Activated naive CD4-positive, alpha-beta T cell treated with anti-CD3 and anti-CD28 coated beads, Interleukin-2, amount 10 ng/mL, durations not matched to agents 7 days and 5 days (primary cell): ENCODE results near the gene BMP3.
A peak's percentile ranks its signal among the peaks of the same experiment; 100 is the strongest.

ENCODE experiments used
- CTCF ChIA-PET: fragments of 350-600 bp; sonication (Branson Sonifier 250); formaldehyde crosslinking; loops from one replicate; lab custom pipeline; 2021; ENCODE audit warnings: antibody characterized with exemption; lab: Charles Lee
- DNase-seq: peaks from one replicate; pipeline ENCODE4 v3.0.0-alpha.2; 2020
- H3K27ac Mint-ChIP-seq: one replicate; pipeline ENCODE4 v1.8.0; 2021; ENCODE audit warnings: mild to moderate bottlenecking, moderate library complexity, mixed read lengths
- H3K27me3 Mint-ChIP-seq: one replicate; pipeline ENCODE4 v1.8.0; 2021; ENCODE audit warnings: mild to moderate bottlenecking, mixed read lengths
- H3K36me3 Mint-ChIP-seq: one replicate; pipeline ENCODE4 v1.8.0; 2021; ENCODE audit warnings: mixed read lengths
- H3K4me1 Mint-ChIP-seq: one replicate; pipeline ENCODE4 v1.8.0; 2021; ENCODE audit warnings: mixed read lengths
- H3K4me3 Mint-ChIP-seq: one replicate; pipeline ENCODE4 v1.8.0; 2021; ENCODE audit warnings: mild to moderate bottlenecking, moderate library complexity, mixed read lengths
- H3K9me3 Mint-ChIP-seq: one replicate; pipeline ENCODE4 v1.8.0; 2021; ENCODE audit warnings: mixed read lengths

BMP3 gene

GRCh38 chr4:81031796-81032551, 1.5 kb downstream of the BMP3 start:
- no peaks in the 10 kb centered on the region for H3K36me3 Mint-ChIP-seq
- peaks cover 48% of the 10 kb centered on the region for H3K27me3 Mint-ChIP-seq

DNA sequence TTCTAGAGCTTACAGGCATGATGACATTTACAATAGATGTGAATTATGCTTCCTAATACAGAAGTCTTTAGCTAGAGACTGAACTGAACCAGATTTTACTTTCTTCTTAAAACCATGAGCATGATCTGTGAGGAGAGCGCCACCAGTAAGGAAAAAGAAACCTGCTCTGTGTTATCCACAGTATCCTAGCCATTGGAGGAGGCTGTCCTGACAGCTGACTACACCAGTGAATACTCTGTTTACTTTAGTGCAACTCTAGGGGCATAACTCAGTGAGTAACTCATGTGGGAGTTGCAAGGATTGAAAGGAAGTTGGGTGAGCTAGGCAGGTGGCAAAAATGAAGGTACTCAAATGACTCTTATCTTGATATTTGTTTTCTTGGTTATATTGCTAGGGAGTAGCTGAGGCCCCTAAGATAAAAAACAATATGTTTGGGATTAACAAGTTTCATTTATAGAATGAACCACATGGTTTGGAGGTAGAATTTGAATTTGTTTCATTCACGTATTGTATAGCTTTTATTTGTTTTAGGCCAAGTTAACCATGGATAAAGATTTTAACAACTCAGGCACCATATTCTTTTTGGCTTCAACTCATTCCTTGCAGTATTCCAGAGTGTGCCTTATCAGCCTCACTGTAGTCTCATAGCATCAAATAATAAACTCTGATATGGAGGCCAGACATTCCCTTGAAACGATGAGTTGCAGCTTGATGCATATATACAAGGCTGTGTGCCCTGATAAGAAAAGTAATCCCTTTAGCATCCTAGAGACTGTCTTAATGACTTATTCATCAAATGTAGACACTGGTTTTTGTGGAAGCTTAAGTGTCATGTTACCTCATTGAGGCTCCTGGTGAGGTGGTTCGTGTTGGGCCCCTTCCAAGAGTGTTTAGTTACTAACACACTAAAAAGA, 2.5 kb downstream of the BMP3 start:
- H3K27ac Mint-ChIP-seq: no peak overlapping the region
- CTCF ChIA-PET: interaction anchor here (0.7 to 1.3 kb wide), 3 partner anchors 17 to 667 kb away, joined by 3 to 4 read pairs (median 3); no protein-coding TSS in a partner anchor
- H3K36me3 Mint-ChIP-seq: no peaks in the 10 kb centered on the region
- no peak for DNase-seq
- peaks cover 11% of the 10 kb centered on the region for H3K4me1 Mint-ChIP-seq
- H3K4me3 Mint-ChIP-seq: no peak overlapping the region
- H3K9me3 Mint-ChIP-seq: no peaks in the 10 kb centered on the region
- H3K27me3 Mint-ChIP-seq: peaks cover 48% of the 10 kb centered on the region

More at GRCh38 chr4:81031796-81032551, 1.5 kb downstream of the BMP3 start:
- no peak overlapping the region for H3K4me3 Mint-ChIP-seq
- no peak for DNase-seq
- peaks cover 11% of the 10 kb centered on the region for H3K4me1 Mint-ChIP-seq
- H3K9me3 Mint-ChIP-seq: no peaks in the 10 kb centered on the region
- no peak overlapping the region for H3K27ac Mint-ChIP-seq
- CTCF ChIA-PET: interaction anchor here (1.4 kb wide), 1 partner anchor 8 kb away, joined by 11 read pairs; no protein-coding TSS in a partner anchor

GRCh38 chr4:81038636-81039350, 8.3 kb downstream of the BMP3 start:
- CTCF ChIA-PET: interaction anchor here (1.5 to 3.0 kb wide), 4 partner anchors 8 to 676 kb away, joined by 5 to 11 read pairs (median 8); no protein-coding TSS in a partner anchor
- no peaks in the 10 kb centered on the region for H3K9me3 Mint-ChIP-seq
- H3K27me3 Mint-ChIP-seq: peaks cover 17% of the 10 kb centered on the region
- H3K4me3 Mint-ChIP-seq: no peak overlapping the region
- no peak for DNase-seq
- no peaks in the 10 kb centered on the region for H3K36me3 Mint-ChIP-seq
- no peak overlapping the region for H3K27ac Mint-ChIP-seq
- no peaks in the 10 kb centered on the region for H3K4me1 Mint-ChIP-seq

GRCh38 chr4:81039351-81039972, 9.0 kb downstream of the BMP3 start:
- H3K27me3 Mint-ChIP-seq: peaks cover 17% of the 10 kb centered on the region
- no peaks in the 10 kb centered on the region for H3K4me1 Mint-ChIP-seq
- H3K4me3 Mint-ChIP-seq: no peak overlapping the region
- CTCF ChIA-PET: interaction anchor here (0.8 to 3.0 kb wide), 11 partner anchors 8 to 819 kb away, joined by 3 to 11 read pairs (median 5); partner anchors contain the start of gene CFAP299
- no peaks in the 10 kb centered on the region for H3K9me3 Mint-ChIP-seq
- no peaks in the 10 kb centered on the region for H3K36me3 Mint-ChIP-seq
- H3K27ac Mint-ChIP-seq: no peak overlapping the region
- no peak for DNase-seq

GRCh38 chr4:81040012-81040659, 9.6 kb downstream of the BMP3 start:
- Mint-ChIP-seq H3K27me3 (peaks cover 17% of the 10 kb centered on the region), H3K9me3 (no peaks in the 10 kb centered on the region), H3K27ac (no peak overlapping the region), H3K4me3 (no peak overlapping the region), H3K4me1 (no peaks in the 10 kb centered on the region), H3K36me3 (no peaks in the 10 kb centered on the region)
- CTCF ChIA-PET: interaction anchor here (0.8 to 3.0 kb wide), 11 partner anchors 9 to 820 kb away, joined by 3 to 11 read pairs (median 5); partner anchors contain the start of gene CFAP299
- DNase-seq: no peak

DNA sequence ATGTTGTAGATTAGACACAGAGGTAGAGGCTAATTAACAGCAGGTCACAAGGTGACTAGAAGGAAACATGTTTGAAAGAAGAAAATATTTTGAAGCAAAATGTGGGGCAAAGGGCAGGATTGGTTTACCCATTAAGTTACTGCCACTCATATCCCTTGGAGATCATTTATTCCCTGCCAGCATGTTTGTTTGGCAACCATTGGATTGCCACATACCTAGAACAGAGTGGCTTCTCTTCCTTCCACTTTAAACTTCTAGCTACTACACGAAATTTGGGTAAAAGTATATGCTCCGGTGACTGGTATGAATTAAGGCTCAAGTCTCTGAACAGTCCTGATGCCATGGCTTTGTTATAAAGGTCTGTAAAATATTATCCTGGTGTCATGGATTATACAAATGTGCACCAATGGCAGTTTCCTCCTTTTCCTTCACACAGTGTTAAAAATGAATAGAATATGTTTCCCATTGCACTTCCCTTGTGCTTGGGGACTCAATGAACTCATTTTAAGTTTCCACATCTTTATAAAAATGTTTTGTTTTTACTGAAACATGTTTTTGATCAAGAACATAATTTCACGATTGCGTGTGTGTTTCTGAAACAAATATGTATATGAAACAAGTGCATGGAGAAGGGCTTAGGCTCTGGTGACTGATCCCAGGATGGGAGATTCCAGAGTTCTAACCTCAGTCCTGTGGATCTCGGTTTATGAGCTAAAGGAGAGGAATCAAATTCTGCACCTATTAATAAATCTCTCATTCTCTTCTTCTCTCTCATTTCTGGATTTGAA, 12.3 kb downstream of the BMP3 start:
- peaks cover 17% of the 10 kb centered on the region for H3K27me3 Mint-ChIP-seq
- no peaks in the 10 kb centered on the region for H3K4me1 Mint-ChIP-seq
- H3K9me3 Mint-ChIP-seq: no peaks in the 10 kb centered on the region
- H3K36me3 Mint-ChIP-seq: no peaks in the 10 kb centered on the region
- CTCF ChIA-PET: interaction anchor here (1.7 kb wide), 1 partner anchor 53 kb away, joined by 4 read pairs; no protein-coding TSS in a partner anchor
- H3K4me3 Mint-ChIP-seq: no peak overlapping the region
- no peak for DNase-seq
- H3K27ac Mint-ChIP-seq: no peak overlapping the region

- Mint-ChIP-seq H3K27me3 (no peaks in the 10 kb centered on the region), H3K9me3 (no peaks in the 10 kb centered on the region), H3K4me1 (no peaks in the 10 kb centered on the region), H3K4me3 (no peak overlapping the region), H3K27ac (no peak overlapping the region), H3K36me3 (no peaks in the 10 kb centered on the region)
- CTCF ChIA-PET: no interaction called here
- no peak for DNase-seq
These were observed 18.8 kb downstream of the BMP3 start for GRCh38 chr4:81049330-81049729.

DNA sequence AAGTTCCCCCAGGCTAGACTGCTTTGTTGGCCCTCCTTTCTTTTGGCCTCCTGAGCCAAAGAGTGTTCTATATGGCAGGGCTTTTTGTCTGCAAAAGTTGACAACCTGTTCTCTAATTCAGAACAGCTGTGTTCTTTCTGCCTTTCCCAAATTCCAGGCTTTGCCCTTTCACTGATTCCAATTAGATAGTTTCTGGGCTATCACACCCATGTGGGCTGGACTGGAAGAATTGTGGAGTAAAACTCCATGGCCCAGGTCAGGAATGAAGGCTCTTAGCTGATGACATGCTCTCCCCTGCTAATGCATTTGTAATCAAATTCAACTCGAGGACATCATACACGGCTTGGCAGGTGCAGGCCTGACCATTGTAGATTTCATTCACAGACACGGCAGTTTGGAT, 19.4 kb downstream of the BMP3 start:
- CTCF ChIA-PET: no interaction called here
- Mint-ChIP-seq H3K36me3 (no peaks in the 10 kb centered on the region), H3K4me3 (no peak overlapping the region), H3K27ac (no peak overlapping the region), H3K9me3 (no peaks in the 10 kb centered on the region), H3K4me1 (no peaks in the 10 kb centered on the region), H3K27me3 (no peaks in the 10 kb centered on the region)
- DNase-seq: no peak

DNA sequence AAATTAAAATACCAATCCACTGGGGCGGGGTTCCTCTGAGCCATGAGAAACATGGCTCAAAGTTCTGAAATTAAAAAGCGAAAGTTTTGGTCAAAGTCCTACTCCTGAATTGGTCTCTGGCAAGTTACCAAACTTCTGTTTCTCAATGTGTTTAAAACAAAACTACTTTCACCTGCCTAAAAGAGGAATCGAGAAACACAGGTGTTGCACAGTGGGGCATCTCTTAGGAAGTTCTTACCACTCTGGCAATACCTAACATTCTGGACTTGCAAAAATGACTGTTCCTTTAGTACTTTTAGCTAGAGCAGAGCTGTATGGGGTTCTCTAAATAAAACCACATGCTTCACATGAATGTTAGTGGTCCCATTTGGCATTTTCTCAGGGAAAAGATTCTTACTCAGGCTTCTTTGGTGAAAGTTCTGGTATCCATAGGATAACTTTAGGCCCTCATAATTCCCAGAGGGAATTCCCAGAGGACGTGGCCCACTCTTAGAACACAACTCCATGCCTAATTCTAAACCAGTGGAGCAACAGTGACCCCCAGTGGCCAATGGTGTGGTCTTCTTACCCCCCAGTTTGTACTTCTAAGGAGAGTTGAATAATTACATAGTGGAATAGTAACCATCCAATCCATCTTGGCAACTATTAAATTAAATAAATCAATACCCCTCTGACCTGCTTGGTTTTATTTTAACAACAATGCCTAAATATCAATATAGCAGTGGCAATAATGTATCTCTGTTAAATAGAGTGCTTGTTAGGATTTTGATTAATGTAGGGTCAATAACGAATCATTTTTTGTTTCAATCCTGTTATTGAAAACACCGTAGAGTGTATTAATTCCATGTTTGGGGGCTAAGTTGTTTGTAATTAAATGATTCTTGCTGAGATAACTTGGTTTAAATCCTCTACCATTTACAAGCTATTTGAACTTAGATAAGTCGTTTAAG, 21.9 kb downstream of the BMP3 start:
- Mint-ChIP-seq H3K36me3 (no peaks in the 10 kb centered on the region), H3K4me1 (no peaks in the 10 kb centered on the region), H3K9me3 (no peaks in the 10 kb centered on the region), H3K4me3 (no peak overlapping the region), H3K27ac (no peak overlapping the region), H3K27me3 (no peaks in the 10 kb centered on the region)
- CTCF ChIA-PET: interaction anchor here (0.6 to 1.3 kb wide), 3 partner anchors 10 to 832 kb away, joined by 3 to 4 read pairs (median 4); no protein-coding TSS in a partner anchor
- peak; percentile 53 for DNase-seq

GRCh38 chr4:81058621-81059020, 28.1 kb downstream of the BMP3 start:
- Mint-ChIP-seq H3K4me3 (no peak overlapping the region), H3K27ac (no peak overlapping the region), H3K9me3 (no peaks in the 10 kb centered on the region), H3K4me1 (no peaks in the 10 kb centered on the region), H3K36me3 (no peaks in the 10 kb centered on the region), H3K27me3 (peaks cover 5% of the 10 kb centered on the region)
- DNase-seq: no peak
- CTCF ChIA-PET: interaction anchor here (0.7 kb wide), 1 partner anchor 11 kb away, joined by 4 read pairs; no protein-coding TSS in a partner anchor

DNA sequence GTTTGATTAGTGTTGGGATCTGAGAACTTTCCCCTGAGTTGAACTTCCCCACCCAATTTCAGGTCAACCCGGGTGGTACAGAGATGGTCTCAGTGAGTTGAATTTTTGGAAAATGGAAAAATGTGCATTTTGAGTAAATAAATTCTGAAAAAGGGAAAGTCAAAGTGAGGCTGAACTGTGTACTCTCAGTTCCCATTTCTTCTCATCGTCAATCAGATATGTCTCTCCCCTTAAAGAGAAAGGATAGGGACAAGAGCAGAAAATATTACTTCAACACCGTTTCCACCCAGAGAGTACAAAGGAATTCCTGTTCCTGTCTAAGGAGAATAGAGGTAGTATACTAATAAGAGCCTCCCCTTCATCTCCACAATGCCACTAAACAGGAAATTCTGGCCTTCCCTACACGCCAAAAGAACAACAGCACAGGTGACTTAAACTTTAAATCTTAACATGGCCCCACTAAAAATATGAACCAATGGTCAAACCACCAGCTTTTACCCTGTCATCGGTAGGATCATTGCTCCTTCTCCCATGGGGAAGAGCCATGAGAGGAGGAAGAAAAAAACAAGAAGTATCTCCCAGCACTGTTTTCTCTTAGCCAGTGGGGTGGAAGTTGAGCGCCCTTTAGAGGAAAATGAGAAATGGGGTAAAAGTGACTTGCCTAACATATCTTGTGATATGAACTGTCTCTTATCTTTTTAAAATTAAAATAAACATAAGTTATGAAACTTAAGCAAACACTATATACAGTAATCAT, 30.3 kb downstream of the BMP3 start:
- no peaks in the 10 kb centered on the region for H3K9me3 Mint-ChIP-seq
- CTCF ChIA-PET: no interaction called here
- H3K27ac Mint-ChIP-seq: no peak overlapping the region
- no peaks in the 10 kb centered on the region for H3K36me3 Mint-ChIP-seq
- H3K4me1 Mint-ChIP-seq: no peaks in the 10 kb centered on the region
- DNase-seq: no peak
- no peak overlapping the region for H3K4me3 Mint-ChIP-seq
- peaks cover 5% of the 10 kb centered on the region for H3K27me3 Mint-ChIP-seq
